Measurements from ENCODE around the gene RAB11B. TPM values are rescaled to one million over a fixed set of nuclear protein-coding genes. Genes with fewer than 3 reads are reported as not detected.

RAB11B gene
- 29.2 and 38.9 TPM in 2 replicates for total RNA-seq

DNA sequence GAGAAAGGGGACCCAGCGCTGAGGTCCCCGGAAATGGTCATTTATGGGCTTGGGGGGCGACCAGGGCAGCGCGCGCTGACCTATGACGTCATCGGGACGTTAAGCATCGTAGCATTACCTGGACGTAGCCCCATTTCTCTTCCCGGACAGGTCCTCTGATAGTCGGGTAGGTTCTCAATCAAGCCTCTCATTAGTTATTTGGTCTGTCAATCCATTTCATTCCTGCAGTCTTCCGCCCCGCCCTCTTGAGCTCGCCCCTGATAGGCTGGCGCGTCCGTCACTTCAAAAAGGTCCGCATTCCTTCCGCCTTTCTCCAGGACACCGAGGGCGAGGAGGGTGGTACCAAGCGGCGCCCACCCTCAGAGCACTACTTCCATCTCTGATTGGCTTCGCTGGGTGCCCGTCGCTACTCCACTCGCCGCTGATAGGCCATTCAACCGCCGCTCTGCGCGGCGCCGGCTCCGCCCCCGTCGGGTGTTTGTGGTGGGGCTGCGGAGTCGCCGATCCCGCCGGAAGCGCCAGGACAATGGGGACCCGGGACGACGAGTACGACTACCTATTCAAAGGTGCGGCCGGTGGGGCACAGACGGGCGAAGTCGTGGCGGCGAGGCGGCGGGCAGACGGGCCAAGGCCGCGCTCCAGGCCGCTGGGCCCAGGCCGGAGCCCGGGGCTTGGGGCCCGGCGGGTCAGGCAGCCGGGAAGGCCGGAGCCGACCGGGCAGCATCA lies at the start of gene RAB11B:
TSS of gene RAB11B (plus strand) at position 470 of the 726 bp plus-strand sequence. CDS start at position 527, 57 bp downstream.

DNA sequence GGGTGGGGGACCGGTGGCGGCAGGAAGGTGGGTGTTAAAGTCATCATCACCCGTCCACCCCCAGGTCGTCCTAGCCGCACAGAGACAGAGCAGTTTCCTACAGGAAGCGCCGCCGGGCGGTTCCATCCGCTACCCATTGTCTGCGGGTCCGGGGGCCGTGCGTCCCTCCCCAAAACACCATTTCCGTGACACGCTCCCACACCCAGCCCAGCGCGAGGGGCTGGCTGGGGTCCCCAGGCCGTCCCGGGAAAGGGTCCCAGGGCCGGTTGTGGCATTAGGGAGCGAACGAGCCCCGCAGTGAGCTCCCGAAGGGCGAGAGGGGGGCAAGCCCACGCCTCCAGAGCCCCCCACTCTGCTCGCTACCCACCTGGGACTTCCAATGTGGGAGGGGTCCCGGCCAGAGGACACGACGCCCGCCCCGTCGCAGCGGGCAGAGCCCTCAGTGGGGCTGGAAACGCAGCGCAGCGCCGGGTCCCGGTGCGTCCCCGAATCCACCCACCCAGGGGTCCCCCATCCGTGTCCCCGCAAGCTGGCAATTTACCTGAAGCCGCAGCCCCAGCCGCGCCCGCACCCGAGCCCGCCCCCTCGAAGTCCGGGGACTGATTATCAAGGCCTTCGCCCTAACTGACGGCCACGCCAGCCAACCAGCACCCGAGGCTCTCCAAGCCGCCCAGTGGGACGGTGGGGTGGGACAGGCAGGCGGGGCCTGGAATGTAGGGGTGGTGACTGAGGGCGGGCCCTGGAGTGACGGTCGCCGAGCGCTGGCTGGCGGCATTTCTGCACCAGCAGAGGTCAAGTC lies 47.3 kb upstream of the RAB11B start, which contains the start of gene KANK3:
TSS of gene KANK3 (minus strand) at position 579 of the 799 bp plus-strand sequence. CDS start 5,434 bp downstream, outside the sequence.

DNA sequence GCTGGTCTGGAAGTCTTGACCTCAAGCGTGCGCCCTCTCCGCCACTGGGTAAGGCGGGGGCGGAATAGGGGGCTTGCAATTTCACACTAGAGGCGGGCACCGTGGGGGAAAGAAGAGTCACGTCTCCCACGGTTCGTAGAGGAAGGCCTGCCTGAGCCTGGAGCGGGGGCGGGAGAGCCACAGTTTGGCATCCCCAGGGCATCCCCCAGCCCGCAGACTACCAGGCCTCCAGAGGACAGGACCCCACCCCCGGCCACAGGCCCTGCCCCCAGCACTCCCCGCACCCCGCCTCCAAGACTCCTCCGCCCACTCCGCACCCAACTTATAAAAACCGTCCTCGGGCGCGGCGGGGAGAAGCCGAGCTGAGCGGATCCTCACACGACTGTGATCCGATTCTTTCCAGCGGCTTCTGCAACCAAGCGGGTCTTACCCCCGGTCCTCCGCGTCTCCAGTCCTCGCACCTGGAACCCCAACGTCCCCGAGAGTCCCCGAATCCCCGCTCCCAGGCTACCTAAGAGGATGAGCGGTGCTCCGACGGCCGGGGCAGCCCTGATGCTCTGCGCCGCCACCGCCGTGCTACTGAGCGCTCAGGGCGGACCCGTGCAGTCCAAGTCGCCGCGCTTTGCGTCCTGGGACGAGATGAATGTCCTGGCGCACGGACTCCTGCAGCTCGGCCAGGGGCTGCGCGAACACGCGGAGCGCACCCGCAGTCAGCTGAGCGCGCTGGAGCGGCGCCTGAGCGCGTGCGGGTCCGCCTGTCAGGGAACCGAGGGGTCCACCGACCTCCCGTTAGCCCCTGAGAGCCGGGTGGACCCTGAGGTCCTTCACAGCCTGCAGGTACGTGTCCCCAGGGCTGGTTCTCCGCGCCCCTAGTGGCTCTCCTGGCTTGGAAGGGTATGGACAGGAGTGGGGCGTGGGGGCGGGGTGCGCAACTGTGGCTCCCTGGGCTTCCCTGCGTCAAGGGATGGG lies 26.1 kb upstream of the RAB11B start, which contains the start of gene ANGPTL4:
TSS of gene ANGPTL4 (plus strand) at position 353 of the 969 bp plus-strand sequence. CDS start at position 520, 167 bp downstream.

GRCh38 chr19:8412783-8413628 lies 22.8 kb downstream of the RAB11B start, which contains the start of gene MARCHF2:
Gene MARCHF2 (plus strand): TSS chr19:8413305. CDS start chr19:8421841, 8,536 bp downstream.

GRCh38 chr19:8444677-8445487 lies 54.7 kb downstream of the RAB11B start, which contains the start of gene HNRNPM:
Gene HNRNPM (plus strand): TSS chr19:8444975. CDS start chr19:8444999, 24 bp downstream.

Small RNA genes lying within 50 kb of the gene (small RNA-seq; reads per million reads assigned to genes)
- 0.66 reads per million, percentile 42 among the genes with 10 or more reads in this experiment for gene MIR4999

Other genes with a start within 250 kb of the RAB11B start
- gene FBN3, start 240.8 kb upstream of the RAB11B start, total RNA-seq, result not detected in 2 replicates
- gene CERS4, start 181.0 kb upstream of the RAB11B start, total RNA-seq, result 6.2 and 8.0 TPM in 2 replicates
- gene CD320, start 82.0 kb upstream of the RAB11B start, total RNA-seq, result 60.1 and 66.3 TPM in 2 replicates
- gene NDUFA7, start 69.0 kb upstream of the RAB11B start, total RNA-seq, result 36.6 and 43.3 TPM in 2 replicates
- gene RPS28, start 68.9 kb upstream of the RAB11B start, total RNA-seq, result 117 and 237 TPM in 2 replicates
- gene KANK3, start 47.1 kb upstream of the RAB11B start, total RNA-seq, result 31.8 and 76.4 TPM in 2 replicates
- 11.7 and 94.7 TPM in 2 replicates for gene ANGPTL4, start 26.2 kb upstream of the RAB11B start, total RNA-seq
- gene MARCHF2, start 22.9 kb downstream of the RAB11B start, total RNA-seq, result 163 and 207 TPM in 2 replicates
- gene HNRNPM, start 54.6 kb downstream of the RAB11B start, total RNA-seq, result 45.4 and 68.0 TPM in 2 replicates
- gene PRAM1, start 112.3 kb downstream of the RAB11B start, total RNA-seq, result not detected in 2 replicates
- gene ZNF414, start 123.8 kb downstream of the RAB11B start, total RNA-seq, result 3.9 and 4.9 TPM in 2 replicates
- gene MYO1F, start 187.1 kb downstream of the RAB11B start, total RNA-seq, result under 0.01 and 0.10 TPM in 2 replicates
- 8.0 and 11.1 TPM in 2 replicates for gene ADAMTS10, start 220.4 kb downstream of the RAB11B start, total RNA-seq
- gene NFILZ, start 240.3 kb downstream of the RAB11B start, total RNA-seq, result not detected in 2 replicates